SK-N-MC (cell line): ENCODE results near the gene C12orf43.

Experiments
- EZH2 ChIP-seq: fragments of 200-600 bp; sonication (generic); IDR thresholded peaks from one replicate; pipeline ENCODE4 v1.6.1; 2017; ENCODE audit warnings: antibody characterized with exemption
- FOXP2 ChIP-seq: optimal IDR thresholded peaks from 2 replicates; pipeline ENCODE3; 2011; ENCODE audit warnings: mild to moderate bottlenecking, moderate library complexity; ENCODE audit not compliant: insufficient read depth; ENCODE audit errors: extremely low read length, control extremely low read depth
- POLR2AphosphoS5 ChIP-seq: IDR thresholded peaks from 2 replicates; pipeline ENCODE4 v1.6.1; 2012; ENCODE audit warnings: mild to moderate bottlenecking, low read depth, low read length, borderline replicate concordance

- no peak for TF ChIP-seq POLR2AphosphoS5
- TF ChIP-seq EZH2 = no peak
- no peak for TF ChIP-seq FOXP2
Measured at GRCh38 chr12:120965534-120966091, 50.7 kb downstream of the C12orf43 start.
